Airway epithelial cell (primary cell): ENCODE results near the gene ZFP36L2. TPM values are rescaled to one million over a fixed set of nuclear protein-coding genes. Genes with fewer than 3 reads are reported as not detected.

Source experiments
- total RNA-seq: library from RNA; depleted of rRNA; stranded (reverse); fragments of >200 nt; gene quantifications from 2 replicates; pipeline ENCODE4 v1.2.3, GENCODE V29; 2015

The ZFP36L2 gene
- 30.5 and 39.4 TPM in 2 replicates for total RNA-seq

DNA sequence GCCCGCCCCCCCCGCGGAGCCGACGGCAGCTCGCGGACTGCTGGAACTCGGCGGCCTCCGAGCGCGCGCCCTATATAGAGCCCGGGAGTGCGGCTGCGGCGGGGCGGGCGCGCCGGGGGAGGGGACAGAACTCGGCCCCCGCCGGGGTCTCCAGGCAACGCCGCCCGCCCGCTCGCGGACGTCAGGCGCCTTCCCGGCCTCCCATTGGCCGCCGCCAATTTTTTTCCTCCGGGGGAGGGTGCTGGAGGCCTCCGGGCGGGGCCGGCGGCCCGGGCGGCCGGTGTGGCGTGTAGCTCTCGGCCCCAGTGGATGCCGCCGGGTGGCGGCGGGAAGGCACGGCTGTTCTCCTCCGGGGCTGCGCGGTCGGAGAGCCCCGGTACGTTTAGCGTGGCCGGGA is at the start of gene ZFP36L2:
TSS of gene ZFP36L2 (minus strand) at position 49 of the 397 bp plus-strand sequence. CDS start 291 bp downstream, outside the sequence.

